Panc1 (cell line): ENCODE results near the gene DYTN. TPM values are rescaled to one million over a fixed set of nuclear protein-coding genes. Genes with fewer than 3 reads are reported as not detected.

Experiments used
- ATAC-seq: fragments of 200-7000 bp; cut with Tn5 transposase; 2 replicates; pipeline ENCODE4 v1.9.1; 2020; ENCODE audit warnings: mild to moderate bottlenecking, moderate library complexity
- BruUV-seq: library from RNA; stranded (reverse); fragments of 400-500 nt; replicated peaks from 2 replicates; lab custom pipeline; 2021; lab: Mats Ljungman, UMichigan
- CTCF ChIA-PET: fragments of 300-600 bp; sonication (Branson Sonifier 250); formaldehyde crosslinking; loops from one replicate; lab custom pipeline; 2022; ENCODE audit warnings: antibody characterized with exemption; lab: Charles Lee
- POLR2A ChIA-PET: fragments of 300-600 bp; sonication (Branson Sonifier 250); formaldehyde crosslinking; loops from one replicate; lab custom pipeline; 2022; ENCODE audit warnings: antibody characterized with exemption; lab: Charles Lee
- DNase-seq: peaks from one replicate; pipeline ENCODE4 v3.0.0-alpha.2; 2010; ENCODE audit warnings: low read depth, low spot score
- H3K27ac ChIP-seq: 2 replicates; pipeline ENCODE4 v1.5.1; 2011; ENCODE audit warnings: mild to moderate bottlenecking, low read length, inconsistent platforms
- H3K27me3 ChIP-seq: fragments of 200-500 bp; sonication (Bioruptor generic); 2 replicates; pipeline ENCODE4 v1.6.0; 2014; ENCODE audit warnings: low read length, inconsistent platforms; ENCODE audit not compliant: control insufficient read depth, insufficient read depth
- H3K36me3 ChIP-seq: fragments of 200-500 bp; sonication (Bioruptor generic); 2 replicates; pipeline ENCODE4 v1.5.1; 2014; ENCODE audit warnings: inconsistent platforms, mild to moderate bottlenecking, low read length, moderate library complexity; ENCODE audit not compliant: control insufficient read depth, insufficient read depth
- H3K4me1 ChIP-seq: 2 replicates; pipeline ENCODE4 v1.5.1; 2011; ENCODE audit warnings: inconsistent platforms, mild to moderate bottlenecking, low read length, moderate library complexity; ENCODE audit not compliant: control insufficient read depth, insufficient read depth
- H3K4me3 ChIP-seq, 2 experiments: 2 replicates each; pipeline ENCODE4 v1.5.1; 2011 to 2012; ENCODE audit warnings: low read depth in 2 of 2, low read length in 2 of 2, mild to moderate bottlenecking in 2 of 2, inconsistent platforms in 1 of 2, moderate library complexity in 1 of 2
- H3K9me3 ChIP-seq: fragments of 200-500 bp; sonication (Bioruptor generic); 2 replicates; pipeline ENCODE4 v1.5.1; 2014; ENCODE audit warnings: low read depth, mild to moderate bottlenecking, inconsistent platforms, low read length, moderate library complexity; ENCODE audit not compliant: control insufficient read depth, insufficient read depth
- POLR2AphosphoS5 ChIP-seq: IDR thresholded peaks from 2 replicates; pipeline ENCODE4 v1.6.1; 2012; ENCODE audit warnings: mild to moderate bottlenecking, low read depth, low read length, moderate library complexity
- SIN3A ChIP-seq: IDR thresholded peaks from 2 replicates; pipeline ENCODE4 v1.6.1; 2012; ENCODE audit warnings: low read depth, mild to moderate bottlenecking, low read length, moderate library complexity, borderline replicate concordance; ENCODE audit not compliant: insufficient read depth
- TCF7L2 ChIP-seq: IDR thresholded peaks from 2 replicates; pipeline ENCODE4 v1.6.1; 2011; ENCODE audit warnings: mild to moderate bottlenecking, low read depth, low read length, inconsistent platforms
- in situ Hi-C: cut with HindIII; loops from 2 replicates; pipeline ENCODE4 v1.10.0; 2016; ENCODE audit warnings: low sequenced_read_pairs, low pct_unique_long_range_greater_than_20kb
- intact Hi-C: fragments of 100-400 bp; cut with micrococcal nuclease; formaldehyde crosslinking; loops from one replicate; pipeline ENCODE4 v1.10.0; 2022; ENCODE audit not compliant: unreplicated experiment
- total RNA-seq: library from RNA; stranded (reverse); gene quantifications from one replicate; pipeline ENCODE4 v1.2.1, GENCODE V29; 2021; ENCODE audit not compliant: unreplicated experiment
- TF ChIP-seq, protein P1 (sequence below): fragments of 450-650 bp; IDR thresholded peaks from 2 replicates; pipeline ENCODE4 v1.5.1; 2017; ENCODE audit warnings: mild to moderate bottlenecking
- TF ChIP-seq, protein P2 (sequence below), 2 experiments: IDR thresholded peaks; 2 replicates each; pipeline ENCODE4 v1.6.1; 2011 to 2012; ENCODE audit warnings: low read depth in 2 of 2, control low read depth in 1 of 2, low read length in 1 of 2, mild to moderate bottlenecking in 1 of 2, moderate library complexity in 1 of 2; ENCODE audit not compliant: insufficient read depth in 1 of 2

DYTN gene
- total RNA-seq, 1 experiment from 2014 or later = not detected

DNA sequence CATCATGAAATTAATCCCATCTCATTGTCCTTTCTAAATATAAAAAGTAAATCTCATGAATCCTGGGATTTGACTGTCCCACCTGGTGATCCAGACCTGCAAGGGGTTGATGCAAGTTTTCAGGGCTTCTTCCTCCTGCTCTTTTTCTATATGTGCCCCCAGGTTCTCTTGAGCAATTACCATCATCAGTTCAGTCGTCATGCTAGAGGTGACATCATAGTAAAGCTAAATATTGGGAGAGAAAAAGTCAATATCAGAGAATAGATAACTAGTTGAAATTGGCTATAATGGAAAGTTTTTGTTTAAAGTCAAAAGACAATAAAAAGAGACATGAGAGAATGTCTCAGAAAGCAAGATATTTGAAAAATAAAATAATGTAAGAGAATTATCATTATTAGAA, 38.6 kb upstream of the DYTN start:
- H3K27ac ChIP-seq = no peak overlapping the region
- CTCF ChIA-PET = no interaction called here
- no peak overlapping the region for H3K4me3 ChIP-seq
- H3K36me3 ChIP-seq = no peaks in the 10 kb centered on the region
- intact Hi-C loops = no loop called here
- H3K9me3 ChIP-seq = no peaks in the 10 kb centered on the region
- in situ Hi-C loops = no loop called here
- TF ChIP-seq POLR2AphosphoS5 (no peak), TCF7L2 (no peak), SIN3A (no peak)
- TF ChIP-seq, protein P1, sequence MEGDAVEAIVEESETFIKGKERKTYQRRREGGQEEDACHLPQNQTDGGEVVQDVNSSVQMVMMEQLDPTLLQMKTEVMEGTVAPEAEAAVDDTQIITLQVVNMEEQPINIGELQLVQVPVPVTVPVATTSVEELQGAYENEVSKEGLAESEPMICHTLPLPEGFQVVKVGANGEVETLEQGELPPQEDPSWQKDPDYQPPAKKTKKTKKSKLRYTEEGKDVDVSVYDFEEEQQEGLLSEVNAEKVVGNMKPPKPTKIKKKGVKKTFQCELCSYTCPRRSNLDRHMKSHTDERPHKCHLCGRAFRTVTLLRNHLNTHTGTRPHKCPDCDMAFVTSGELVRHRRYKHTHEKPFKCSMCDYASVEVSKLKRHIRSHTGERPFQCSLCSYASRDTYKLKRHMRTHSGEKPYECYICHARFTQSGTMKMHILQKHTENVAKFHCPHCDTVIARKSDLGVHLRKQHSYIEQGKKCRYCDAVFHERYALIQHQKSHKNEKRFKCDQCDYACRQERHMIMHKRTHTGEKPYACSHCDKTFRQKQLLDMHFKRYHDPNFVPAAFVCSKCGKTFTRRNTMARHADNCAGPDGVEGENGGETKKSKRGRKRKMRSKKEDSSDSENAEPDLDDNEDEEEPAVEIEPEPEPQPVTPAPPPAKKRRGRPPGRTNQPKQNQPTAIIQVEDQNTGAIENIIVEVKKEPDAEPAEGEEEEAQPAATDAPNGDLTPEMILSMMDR = no peak
- TF ChIP-seq, protein P2, sequence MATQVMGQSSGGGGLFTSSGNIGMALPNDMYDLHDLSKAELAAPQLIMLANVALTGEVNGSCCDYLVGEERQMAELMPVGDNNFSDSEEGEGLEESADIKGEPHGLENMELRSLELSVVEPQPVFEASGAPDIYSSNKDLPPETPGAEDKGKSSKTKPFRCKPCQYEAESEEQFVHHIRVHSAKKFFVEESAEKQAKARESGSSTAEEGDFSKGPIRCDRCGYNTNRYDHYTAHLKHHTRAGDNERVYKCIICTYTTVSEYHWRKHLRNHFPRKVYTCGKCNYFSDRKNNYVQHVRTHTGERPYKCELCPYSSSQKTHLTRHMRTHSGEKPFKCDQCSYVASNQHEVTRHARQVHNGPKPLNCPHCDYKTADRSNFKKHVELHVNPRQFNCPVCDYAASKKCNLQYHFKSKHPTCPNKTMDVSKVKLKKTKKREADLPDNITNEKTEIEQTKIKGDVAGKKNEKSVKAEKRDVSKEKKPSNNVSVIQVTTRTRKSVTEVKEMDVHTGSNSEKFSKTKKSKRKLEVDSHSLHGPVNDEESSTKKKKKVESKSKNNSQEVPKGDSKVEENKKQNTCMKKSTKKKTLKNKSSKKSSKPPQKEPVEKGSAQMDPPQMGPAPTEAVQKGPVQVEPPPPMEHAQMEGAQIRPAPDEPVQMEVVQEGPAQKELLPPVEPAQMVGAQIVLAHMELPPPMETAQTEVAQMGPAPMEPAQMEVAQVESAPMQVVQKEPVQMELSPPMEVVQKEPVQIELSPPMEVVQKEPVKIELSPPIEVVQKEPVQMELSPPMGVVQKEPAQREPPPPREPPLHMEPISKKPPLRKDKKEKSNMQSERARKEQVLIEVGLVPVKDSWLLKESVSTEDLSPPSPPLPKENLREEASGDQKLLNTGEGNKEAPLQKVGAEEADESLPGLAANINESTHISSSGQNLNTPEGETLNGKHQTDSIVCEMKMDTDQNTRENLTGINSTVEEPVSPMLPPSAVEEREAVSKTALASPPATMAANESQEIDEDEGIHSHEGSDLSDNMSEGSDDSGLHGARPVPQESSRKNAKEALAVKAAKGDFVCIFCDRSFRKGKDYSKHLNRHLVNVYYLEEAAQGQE (IDR thresholded peaks at IDR 0.05; ENCODE audit: insufficient read depth in 1 of 2, low read depth in 2 of 2, low read length in 1 of 2) = no peak
- BruUV-seq = no TSS peak
- H3K4me1 ChIP-seq = no peaks in the 10 kb centered on the region
- no peaks in the 10 kb centered on the region; the same call in 1 of the 2 replicates for H3K27me3 ChIP-seq
- ATAC-seq (no peak), DNase-seq (no peak)
- POLR2A ChIA-PET = no interaction called here

DNA sequence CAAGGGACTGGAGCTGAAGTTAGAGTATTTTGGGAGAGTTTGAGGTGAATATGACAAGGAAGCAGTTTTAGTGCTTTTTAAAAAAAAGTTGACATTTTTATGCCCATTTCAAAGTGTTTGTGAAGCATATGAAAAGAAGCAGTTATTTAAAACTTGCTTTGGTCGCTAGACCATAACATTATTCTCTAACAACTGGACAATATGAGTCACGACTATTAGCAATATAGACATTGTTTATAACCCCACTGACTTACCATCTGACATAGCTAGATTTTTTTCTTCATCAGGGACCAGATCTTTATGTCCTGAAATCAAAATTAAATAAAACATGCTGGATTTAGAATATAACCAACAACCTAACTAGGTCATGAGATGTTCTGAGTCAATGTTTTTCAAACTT, 22.6 kb upstream of the DYTN start:
- H3K4me1 ChIP-seq = no peaks in the 10 kb centered on the region
- no peak for DNase-seq
- ChIA-PET POLR2A (no interaction called here), CTCF (no interaction called here)
- intact Hi-C loops (no loop called here), in situ Hi-C loops (no loop called here)
- H3K27ac ChIP-seq = no peak overlapping the region
- no peak for ATAC-seq
- no peak overlapping the region for H3K4me3 ChIP-seq
- no peaks in the 10 kb centered on the region for H3K36me3 ChIP-seq
- no peaks in the 10 kb centered on the region for H3K9me3 ChIP-seq
- H3K27me3 ChIP-seq = 0 out of 2 replicates have a peak, but pooled peaks cover 2% of the 10 kb centered on the region
- BruUV-seq = no TSS peak
- TF ChIP-seq SIN3A (no peak), POLR2AphosphoS5 (no peak), TCF7L2 (no peak)
- TF ChIP-seq, protein P2 (IDR thresholded peaks at IDR 0.05; ENCODE audit: insufficient read depth in 1 of 2, low read depth in 2 of 2, low read length in 1 of 2) = no peak
- TF ChIP-seq, protein P1 = no peak
